K562 treated with DMSO at 1 percent for 4 hours (cell line): Measurements from ENCODE around the gene ZFTA. TPM values are rescaled to one million over a fixed set of nuclear protein-coding genes. Genes with fewer than 3 reads are reported as not detected.

Source experiments
- total RNA-seq: library from RNA; unstranded; fragments of 300-600 nt; gene quantifications from 2 replicates; pipeline ENCODE4 v1.2.3, GENCODE V29; 2022; ENCODE audit not compliant: insufficient read depth

The ZFTA gene
- 7.8 and 9.4 TPM in 2 replicates for total RNA-seq

GRCh38 chr11:63768237-63769041 is at the start of gene ZFTA:
ZFTA (minus strand) TSS chr11:63768775; CDS start chr11:63768622, 153 bp downstream.

DNA sequence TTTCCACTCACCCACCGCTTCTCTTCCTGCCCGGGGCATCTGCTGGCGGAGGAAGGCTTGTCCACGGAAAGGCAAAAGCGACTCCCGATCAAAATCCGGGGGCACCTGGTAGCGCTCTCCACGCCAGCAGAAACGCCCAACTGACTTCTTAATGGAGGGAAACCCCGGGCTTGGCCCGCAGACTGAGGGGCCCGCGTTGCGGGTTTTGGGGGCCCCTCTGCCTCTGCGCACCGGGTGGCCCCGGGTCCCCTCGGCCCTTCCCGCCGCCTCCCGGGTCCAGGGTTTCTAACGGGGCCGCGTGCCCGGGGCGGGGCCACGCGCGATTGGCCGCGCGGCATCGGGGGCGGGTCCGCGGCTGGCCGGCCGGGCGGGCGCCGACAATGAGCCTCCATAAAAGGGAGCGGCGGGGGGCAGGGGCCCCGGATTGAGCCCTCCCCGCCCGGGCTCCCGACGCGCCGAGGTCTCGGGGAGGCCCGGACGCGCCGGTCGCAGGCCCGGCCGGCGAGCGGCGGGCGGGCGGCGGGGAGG is 44.5 kb upstream of the ZFTA start, which contains the start of gene SPINDOC:
TSS of gene SPINDOC (plus strand) at position 422 of the 528 bp plus-strand sequence. CDS start 231 bp downstream, outside the sequence.

Other genes with a start within 250 kb of the ZFTA start
- gene PLAAT4, start 232.0 kb downstream of the ZFTA start, total RNA-seq = 9.2 and 21.8 TPM in 2 replicates
- not detected in 2 replicates for gene PLAAT2, start 205.4 kb downstream of the ZFTA start, total RNA-seq
- 2.0 and 3.0 TPM in 2 replicates for gene PLAAT3, start 154.3 kb downstream of the ZFTA start, total RNA-seq
- 4.8 and 6.9 TPM in 2 replicates for gene ATL3, start 97.4 kb downstream of the ZFTA start, total RNA-seq
- 264 and 273 TPM in 2 replicates for gene RTN3, start 87.3 kb downstream of the ZFTA start, total RNA-seq
- gene SPINDOC, start 44.7 kb upstream of the ZFTA start, total RNA-seq = 36.8 and 41.5 TPM in 2 replicates
- 36.8 and 38.6 TPM in 2 replicates for gene MARK2, start 70.3 kb upstream of the ZFTA start, total RNA-seq
- 3.0 and 4.9 TPM in 2 replicates for gene RCOR2, start 148.4 kb upstream of the ZFTA start, total RNA-seq
- 9.7 and 16.5 TPM in 2 replicates for gene NAA40, start 170.2 kb upstream of the ZFTA start, total RNA-seq
- 987 and 993 TPM in 2 replicates for gene COX8A, start 205.8 kb upstream of the ZFTA start, total RNA-seq
- gene OTUB1, start 217.7 kb upstream of the ZFTA start, total RNA-seq = 72.2 and 80.7 TPM in 2 replicates